GM21786 (cell line): ENCODE results near the gene C1orf116.

Experiments used
- ATAC-seq: cut with Tn5 transposase; IDR thresholded peaks from one replicate; pipeline ENCODE4 v1.9.1; 2021; ENCODE audit not compliant: unreplicated experiment

Gene C1orf116

DNA sequence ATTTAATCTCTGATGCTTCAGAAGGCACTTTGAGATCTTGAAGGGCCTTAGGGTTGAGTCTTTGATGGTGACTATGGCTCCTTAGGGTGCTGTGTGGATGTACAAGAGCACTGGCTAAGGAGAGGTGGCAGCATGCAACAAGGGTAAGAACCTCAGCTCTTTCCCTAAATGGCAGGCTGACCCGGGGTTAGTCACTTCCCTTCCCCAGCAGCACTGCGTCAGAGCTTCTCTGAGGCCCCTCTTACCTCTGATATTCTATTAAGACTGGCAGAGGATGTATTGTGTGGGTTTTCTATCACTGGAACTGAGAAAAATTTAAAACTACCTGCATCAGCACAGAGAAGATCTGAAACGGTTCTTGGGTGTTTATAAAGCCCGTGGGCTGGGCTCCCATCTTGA lies 11.8 kb downstream of the C1orf116 start:
- no peak for ATAC-seq

DNA sequence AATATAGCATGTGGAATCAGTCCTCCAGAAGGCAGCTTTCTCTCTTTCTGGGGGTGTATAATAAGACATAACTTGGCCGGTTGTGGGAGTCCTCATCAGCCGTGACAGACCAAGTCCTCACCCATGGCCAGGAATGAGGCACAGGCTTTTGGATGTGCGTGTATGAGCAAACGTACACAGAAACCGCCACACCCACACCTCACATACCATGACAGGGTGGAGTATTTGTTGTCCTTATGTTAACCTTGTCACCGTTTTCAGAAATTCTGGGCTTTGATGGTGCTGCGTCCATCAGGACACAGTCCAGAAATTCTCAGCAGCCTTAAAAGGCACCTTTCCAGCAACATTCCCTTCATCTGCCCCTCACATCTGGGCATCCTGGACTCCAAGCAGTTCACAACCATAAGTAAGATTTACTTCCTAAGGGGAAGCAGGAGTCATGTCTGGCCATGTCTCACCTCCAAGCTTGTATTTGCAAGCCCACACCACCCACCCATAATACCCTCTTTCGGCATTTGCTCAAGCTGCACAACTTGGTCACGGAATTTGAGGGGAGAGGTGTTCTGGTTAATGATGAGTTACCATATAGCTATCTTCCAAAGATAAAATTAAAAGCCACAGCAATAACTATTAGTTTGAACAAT lies 12.4 kb downstream of the C1orf116 start:
- ATAC-seq, result no peak

DNA sequence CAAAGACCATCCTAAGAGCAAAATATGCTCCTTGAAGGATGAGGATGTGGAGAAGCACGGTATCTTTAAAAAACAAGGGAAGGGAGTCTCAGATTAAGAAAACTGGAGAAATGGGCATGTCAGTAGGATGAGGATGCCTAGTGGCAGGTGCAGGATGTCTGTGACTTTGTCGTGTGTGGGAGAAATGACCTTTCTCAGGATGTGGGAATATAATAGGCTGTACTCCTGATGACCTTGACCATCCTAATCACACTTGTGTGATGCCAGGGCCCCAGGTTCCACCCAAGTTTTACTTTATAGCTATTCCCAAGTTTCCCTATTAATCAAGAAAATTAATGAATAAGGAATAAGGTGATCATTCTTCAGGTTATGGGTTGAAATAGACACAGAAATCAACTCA lies 12.9 kb downstream of the C1orf116 start:
- no peak for ATAC-seq

DNA sequence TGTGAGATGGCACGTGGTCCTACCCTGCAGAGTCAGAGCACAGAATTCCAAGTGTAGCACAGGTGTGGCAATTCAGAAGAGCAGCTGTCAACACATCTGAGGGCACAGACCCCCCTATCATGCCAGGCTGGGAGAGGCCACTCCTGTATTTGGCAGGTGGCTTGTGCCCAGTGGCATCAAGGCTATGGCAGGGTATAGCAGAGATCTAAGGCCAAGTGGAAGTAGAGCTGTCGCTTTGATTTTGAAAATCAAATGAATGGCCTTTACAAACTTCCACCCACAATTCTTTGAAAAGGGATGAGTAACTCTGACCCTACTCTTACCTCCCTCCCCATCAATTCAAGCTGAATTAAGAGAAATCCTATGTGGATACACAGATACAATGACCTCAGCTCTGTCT lies 13.4 kb downstream of the C1orf116 start:
- ATAC-seq, result no peak

DNA sequence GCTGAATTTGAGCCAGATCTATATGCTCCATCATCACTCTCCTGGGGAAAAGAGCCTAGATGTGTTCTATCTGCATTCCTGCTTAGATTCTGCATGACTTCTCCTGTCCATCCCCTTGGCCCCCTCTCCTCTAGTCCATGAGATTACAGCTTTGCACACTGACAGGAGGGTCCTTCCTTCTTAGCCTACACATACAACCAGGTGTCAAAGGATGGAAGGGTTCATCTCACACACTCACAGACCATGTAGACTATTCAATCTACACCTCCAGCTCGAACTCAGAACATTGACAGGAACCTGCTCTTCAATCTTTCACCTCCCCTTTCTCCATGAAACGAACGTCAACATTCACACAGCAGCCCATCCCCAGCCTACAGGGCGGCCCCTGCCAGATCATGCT lies 13.8 kb downstream of the C1orf116 start:
- no peak for ATAC-seq

DNA sequence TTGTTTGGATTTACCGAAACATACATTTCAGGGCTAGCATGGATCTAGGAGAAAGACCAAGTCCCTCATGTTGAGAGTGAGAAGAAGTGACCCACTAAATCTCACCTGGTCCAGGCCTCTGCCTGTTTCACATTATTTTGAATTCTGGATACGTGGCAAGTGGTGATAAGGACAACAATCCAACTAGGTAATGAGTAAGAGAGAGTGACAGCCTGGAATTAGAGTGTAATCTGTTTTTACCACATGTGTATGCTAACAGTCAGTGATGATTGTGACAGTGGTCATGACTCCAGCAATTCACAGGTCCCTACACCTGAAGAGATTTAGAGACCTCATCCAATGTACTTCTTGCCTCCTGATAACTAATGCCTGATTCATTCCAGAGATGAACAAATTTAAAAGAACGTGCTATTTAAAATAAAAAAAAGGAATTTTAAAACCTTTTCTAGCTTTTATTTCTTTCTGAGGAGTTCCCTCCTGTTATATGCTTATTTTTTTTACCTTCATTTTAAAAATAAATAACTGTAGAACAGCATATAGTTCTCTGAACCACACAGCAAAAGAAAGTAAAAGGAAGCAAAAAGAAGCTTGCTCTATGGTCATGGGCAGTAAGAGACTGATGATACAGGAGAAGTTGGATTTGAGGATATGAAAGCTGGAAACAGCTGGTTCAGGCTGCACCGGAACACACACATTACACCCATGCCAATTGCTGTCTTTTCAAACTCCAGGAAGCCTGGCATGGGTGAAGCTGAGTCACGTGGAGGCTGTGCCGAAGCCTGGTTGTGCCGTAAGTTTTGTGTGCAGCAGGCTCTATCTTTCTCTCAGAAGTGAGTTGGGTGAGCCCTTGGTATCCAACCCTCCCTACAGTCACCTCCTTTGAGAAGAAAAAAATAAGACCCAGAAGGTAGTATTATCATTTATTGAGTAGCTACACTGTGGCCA lies 14.7 kb downstream of the C1orf116 start:
- ATAC-seq, result no peak

DNA sequence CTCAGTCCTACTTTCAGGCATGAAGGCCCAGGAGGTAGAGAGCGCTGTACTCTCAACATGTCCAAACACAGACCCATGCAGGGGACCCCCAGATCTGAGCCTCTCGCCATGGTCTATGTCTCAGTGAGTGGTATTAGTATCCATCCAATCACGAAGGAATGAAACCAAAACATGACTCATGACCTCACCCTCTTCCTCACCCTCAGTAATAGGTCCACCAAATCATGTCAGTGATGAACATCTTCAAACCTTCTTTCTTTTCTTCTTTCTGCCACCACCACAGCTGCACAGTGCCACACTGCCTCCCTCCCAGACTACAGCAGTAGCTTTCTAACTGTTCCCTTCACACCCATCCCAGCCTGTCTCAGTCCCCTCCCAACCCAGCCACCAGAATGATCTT lies 16.8 kb downstream of the C1orf116 start:
- ATAC-seq, result no peak

DNA sequence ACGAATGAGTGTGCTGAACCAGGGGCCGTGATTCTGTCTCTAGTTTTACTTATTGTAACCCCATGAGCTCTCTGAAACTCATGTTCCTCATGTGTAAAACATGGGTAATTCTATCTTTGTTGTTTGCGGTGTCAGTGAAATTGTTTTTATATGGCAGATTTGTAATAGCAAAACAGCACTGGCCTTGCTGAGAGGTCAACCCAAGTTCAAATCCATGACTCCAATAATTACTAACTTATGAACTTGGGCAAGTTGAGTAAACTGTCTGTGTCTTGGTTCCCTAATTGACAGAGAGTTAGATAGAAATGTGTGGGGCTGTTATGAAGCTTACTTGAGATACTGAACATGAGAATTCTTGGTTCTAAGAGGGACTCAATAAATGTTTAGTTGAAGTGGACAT lies 17.8 kb downstream of the C1orf116 start:
- ATAC-seq, result no peak

DNA sequence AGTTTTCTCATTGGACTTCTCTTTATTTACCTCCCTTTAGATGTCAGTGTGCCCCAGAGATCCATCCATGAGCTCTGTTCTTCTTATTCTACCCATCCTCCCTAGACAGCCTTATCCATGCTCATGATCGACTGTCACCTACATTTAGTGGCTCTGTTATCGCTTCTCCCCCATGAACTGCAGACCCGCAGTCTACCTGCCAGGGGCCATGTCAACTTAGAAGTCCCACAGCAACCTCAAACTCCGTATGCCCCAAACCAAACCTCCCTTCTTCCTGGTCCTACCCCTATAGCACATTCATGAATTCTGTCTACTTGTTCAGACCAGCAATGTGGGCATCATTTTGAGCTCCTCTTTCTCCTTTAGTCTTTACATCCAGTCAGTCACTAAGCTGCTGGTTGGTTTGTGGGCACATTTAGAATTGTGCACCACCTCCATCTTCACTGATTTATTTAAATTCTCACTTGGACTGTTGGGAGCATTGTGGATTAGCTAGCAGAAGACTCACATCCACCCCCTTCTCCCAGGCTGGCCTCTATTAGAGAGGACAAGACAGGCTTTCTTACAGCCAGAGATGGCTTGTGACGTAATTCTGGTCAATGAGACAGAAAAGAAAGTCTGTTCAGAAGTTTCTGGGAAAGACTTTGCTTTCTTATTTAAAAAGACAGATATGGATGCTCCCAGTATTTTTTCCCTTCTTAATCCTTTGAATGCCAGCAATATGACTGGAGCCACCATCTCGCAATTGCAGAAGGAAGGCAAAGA lies 19.1 kb downstream of the C1orf116 start:
- ATAC-seq, result no peak

DNA sequence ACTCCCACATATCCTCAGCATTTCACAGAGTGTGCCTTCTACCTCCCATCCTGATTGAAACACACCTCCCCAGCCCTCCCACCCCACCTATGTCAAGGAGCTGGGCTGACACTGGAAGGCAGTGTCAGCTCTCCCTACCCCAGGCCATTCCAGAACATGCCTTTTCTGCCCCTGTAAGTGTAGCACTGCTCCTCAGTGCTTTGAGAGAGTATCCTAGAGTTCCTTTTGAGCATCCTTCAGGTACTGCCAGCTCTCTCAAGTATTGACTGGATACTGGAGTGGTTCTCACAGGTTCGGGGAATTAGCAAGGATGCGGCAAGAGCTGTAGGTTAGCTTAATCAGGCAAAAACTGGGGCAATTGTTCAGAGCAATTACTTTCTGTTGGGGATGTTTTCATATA lies 21.8 kb downstream of the C1orf116 start:
- no peak for ATAC-seq

DNA sequence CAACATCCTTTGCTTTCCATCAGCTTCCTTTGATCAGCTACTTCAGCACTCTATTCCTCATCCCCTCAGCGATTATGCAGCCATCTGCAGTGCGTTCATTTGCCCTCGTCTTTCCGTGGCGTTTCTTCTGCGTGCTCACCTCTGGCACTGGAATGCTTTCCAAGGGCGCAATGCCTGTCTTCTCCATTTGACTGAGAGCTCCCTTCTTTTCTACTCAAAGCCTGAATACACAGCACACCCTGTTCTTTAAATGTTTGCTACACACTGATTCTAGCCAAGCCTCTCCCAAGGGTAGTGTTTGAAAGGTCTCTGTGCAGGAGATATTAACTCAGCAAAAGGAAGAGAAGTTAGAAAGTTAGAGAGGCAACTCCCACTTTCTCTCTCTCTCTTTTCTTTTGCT lies 22.6 kb downstream of the C1orf116 start:
- ATAC-seq, result no peak

DNA sequence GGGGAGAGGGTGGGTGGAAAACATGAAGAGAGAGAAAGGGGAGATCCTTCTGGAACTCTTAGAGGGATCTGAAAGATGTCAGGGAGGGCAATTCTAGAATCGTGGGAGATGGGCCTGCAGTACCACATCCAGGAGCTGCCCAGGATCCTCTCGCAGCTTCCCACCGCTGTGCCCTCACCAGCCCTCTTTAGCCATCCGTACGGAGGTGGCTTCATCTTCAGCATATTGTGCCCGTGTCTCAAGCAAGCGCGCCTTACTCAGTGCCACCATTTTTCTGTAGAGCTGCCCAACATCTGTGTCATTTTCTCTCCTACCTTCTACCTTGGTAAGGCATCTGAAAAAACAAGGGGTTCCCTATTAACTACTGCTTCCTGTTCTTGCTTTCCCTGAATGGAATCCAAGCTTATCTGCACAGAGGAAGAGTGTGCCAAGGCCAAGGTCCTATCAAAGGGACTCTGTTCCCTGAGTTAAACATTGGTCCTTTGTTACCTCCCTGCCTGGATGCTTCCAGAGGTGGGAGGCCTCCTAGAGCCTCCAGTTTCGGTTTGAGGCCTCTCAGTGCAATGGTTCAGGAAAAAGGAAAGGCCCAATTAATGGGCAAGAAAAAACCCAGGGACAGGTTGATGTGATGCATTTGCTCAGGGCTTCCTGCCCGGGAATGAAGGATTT lies 23.2 kb downstream of the C1orf116 start:
- ATAC-seq, result no peak

DNA sequence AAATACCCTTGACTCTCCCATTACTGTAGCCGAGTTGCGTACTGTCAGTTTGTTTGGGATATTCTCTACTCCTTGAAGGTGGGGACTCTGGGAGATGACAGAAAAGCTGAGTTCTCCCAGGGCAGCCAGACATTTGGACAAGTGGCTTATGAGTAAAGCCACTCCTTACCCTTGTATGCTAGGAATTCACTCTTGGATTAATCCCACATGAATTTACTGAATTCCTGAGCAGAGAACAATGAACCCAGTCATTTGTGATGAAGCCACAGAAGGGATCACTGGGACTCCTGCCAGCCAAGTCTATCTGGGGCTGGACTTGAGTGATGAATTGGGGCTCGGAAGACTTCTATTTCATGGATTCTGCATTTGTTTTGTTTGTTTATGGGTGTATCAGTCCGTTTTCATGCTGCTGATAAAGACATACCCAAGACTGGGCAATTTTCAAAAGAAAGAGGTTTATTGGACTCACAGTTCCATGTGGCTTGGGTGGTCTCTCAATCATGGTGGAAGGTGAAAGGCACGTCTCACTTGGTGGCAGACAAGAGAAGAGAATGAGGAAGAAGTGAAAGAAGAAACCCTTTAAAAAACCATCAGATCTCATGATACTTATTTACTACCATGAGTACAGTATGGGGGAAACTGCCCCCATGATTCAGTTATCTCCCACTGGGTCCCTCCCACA lies 25.1 kb downstream of the C1orf116 start:
- ATAC-seq, result no peak

DNA sequence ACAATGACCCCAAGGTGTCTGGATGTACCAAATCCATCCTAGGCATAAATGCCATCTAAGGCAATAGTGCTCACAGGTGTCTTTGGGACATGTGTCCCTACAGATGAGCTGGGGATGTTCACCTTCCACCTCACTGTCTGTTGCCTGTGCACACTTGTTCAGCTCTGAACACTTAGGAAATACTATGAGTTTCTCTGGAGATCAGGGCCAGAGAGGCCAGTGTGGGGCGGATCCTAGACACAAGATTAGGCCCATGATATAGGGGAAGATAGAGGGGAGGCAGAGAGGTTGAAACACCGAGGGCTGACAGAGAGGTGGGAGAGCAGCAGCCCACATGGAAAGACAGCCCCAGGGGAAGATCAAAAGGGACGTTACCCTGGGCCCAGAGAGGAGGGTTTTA lies 25.6 kb downstream of the C1orf116 start:
- no peak for ATAC-seq

DNA sequence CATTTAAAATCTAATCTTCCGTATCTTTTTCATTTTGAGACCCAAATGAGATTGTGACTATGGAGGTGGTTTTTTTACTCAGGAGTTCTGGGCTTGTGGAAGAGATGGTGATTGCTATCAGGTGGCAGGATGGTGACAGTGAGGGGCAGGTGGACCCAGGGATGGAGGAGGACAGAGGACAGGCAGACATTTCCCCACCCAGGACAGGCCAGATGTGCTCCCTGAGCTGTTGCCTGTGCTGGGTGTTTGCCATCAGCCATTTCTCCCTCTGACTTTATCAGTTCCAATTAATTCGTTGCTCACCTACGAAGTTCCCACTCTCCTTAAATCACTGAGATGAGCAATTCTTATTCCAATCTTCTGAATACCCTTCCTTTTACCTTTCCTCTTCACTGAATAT lies 26.5 kb downstream of the C1orf116 start:
- ATAC-seq, result no peak

DNA sequence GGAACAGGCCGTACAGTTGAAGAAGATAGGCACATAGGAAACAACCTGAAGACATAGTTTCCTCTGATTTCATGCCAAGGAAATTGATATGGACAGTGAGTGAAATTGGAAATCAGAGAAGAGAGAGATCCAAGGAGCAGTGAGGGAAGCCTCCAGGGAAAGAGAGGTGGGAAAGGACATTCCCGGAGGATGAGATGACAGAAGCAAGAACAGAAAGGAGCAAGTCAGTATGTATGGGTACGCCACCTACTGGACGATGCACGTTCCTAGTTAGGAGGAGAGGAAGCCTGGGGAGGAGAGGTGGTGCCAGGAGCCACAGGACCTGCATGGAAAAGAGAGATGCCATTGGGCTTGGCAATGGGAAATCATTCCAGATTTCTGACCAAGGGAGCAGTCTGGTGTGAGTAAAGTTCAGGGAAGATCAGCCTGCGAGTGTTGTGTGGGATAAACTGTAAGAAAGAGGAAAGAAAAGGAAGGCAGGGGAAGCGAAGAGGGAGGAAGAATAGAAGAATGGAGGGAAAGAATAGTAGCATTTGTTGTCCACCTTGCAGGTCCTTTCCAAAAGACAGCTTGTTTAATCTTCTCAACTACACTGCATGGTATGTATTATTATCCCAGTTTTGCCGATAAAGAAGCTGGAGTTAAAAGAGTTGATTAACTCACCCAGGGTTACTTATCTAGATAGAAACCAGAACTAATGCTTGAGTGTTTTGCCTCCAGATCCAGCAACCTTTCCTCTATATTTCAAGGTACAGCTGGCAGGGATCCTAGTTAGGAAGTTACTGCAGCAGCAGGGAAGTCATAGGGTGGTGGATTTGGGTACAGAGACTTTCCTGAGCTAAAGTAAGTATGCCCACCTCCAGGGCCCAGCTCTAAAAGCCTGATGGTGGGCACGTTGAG lies 27.4 kb downstream of the C1orf116 start:
- no peak for ATAC-seq

DNA sequence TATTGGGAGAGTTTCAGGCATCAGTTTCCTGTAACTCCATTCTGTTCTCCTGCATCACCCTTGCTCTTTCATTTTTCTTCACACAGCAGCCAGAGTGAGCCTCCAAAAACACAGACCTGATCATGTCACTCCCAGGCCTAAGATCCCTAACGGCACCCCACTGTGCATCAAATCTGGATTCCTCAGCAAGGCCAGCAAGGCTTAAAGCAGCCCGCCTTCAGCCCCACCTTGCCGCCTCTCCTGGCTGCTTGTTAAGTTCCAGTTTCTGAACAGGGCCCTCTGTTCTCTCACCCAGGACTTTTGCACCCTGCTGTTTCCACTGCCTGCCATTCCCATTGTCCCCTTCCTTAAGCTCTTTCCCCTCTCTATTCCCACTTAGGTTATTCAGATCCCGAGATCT lies 29.3 kb downstream of the C1orf116 start:
- ATAC-seq, result no peak

DNA sequence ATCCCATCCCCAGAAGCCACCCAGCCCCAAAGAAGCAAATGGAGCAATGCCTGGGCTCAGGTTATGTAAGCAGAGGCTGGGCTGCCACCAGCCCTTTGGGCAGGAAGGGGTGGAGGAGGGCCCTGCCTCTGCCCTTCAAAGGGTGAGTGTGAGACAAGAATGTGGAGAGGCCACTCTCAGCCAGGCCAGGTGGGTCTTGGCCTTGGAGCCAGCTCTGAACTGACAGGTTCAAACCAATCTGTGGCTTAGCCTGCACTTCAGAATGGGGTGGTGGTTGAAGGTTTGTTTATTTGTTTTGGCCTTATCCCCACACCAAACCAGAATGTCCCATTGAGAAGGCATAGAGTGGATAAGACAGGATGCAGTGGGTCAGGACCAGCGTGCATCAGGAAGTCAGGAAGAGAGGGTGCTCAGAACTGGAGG lies 29.8 kb downstream of the C1orf116 start:
- no peak for ATAC-seq

DNA sequence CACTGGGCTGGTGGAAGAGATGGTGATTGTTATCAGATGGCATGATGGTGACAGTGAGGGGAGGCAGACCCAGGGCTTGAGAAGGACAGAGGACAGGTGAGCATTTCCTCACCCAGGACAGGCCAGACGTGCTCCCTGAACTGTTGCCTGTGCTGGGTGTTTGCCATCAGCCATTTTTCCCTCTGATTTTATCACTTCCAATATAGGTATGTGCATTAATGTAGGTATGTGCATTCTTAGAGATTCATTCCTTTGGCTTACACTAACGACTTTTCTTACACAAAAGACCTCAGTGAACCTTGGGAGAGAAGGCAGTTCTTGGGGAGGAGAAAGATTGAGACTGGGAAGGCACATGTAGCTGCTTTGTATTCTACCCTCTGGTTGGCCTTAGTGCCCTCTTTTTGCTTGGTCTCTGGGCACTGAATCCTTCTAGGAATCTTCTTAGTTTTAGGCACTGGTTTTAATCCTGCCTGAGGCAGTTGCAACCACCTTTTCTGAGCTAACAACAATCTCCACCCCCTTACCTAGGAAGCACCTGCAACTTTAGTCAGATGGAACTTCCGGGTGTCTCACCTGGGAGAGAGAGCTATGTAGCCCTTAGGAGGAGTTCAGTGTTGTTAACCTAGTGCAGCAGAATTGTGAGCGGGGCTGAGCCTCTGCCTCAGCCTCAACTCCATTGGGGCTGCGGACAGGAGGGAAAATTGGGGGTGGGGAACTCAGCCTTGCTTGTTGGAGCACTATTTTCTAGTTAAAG lies 30.9 kb downstream of the C1orf116 start:
- ATAC-seq, result no peak
